ENCODE data around the gene CPT1A.

CPT1A gene

GRCh38 chr11:68766786-68767185 is 74.9 kb downstream of the CPT1A start:
- TF ChIP-seq, protein P1, sequence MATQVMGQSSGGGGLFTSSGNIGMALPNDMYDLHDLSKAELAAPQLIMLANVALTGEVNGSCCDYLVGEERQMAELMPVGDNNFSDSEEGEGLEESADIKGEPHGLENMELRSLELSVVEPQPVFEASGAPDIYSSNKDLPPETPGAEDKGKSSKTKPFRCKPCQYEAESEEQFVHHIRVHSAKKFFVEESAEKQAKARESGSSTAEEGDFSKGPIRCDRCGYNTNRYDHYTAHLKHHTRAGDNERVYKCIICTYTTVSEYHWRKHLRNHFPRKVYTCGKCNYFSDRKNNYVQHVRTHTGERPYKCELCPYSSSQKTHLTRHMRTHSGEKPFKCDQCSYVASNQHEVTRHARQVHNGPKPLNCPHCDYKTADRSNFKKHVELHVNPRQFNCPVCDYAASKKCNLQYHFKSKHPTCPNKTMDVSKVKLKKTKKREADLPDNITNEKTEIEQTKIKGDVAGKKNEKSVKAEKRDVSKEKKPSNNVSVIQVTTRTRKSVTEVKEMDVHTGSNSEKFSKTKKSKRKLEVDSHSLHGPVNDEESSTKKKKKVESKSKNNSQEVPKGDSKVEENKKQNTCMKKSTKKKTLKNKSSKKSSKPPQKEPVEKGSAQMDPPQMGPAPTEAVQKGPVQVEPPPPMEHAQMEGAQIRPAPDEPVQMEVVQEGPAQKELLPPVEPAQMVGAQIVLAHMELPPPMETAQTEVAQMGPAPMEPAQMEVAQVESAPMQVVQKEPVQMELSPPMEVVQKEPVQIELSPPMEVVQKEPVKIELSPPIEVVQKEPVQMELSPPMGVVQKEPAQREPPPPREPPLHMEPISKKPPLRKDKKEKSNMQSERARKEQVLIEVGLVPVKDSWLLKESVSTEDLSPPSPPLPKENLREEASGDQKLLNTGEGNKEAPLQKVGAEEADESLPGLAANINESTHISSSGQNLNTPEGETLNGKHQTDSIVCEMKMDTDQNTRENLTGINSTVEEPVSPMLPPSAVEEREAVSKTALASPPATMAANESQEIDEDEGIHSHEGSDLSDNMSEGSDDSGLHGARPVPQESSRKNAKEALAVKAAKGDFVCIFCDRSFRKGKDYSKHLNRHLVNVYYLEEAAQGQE (IDR thresholded peaks at IDR 0.05; ENCODE audit: low read depth) = no peak
- TF ChIP-seq TCF12 (IDR thresholded peaks at IDR 0.05; ENCODE audit: low read depth) = no peak
- TF ChIP-seq, protein P2, sequence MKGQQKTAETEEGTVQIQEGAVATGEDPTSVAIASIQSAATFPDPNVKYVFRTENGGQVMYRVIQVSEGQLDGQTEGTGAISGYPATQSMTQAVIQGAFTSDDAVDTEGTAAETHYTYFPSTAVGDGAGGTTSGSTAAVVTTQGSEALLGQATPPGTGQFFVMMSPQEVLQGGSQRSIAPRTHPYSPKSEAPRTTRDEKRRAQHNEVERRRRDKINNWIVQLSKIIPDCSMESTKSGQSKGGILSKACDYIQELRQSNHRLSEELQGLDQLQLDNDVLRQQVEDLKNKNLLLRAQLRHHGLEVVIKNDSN (IDR thresholded peaks at IDR 0.05) = no peak
- no peak for TF ChIP-seq TEAD4 (IDR thresholded peaks at IDR 0.05)
- TF ChIP-seq EP300 (IDR thresholded peaks at IDR 0.05; ENCODE audit: borderline replicate concordance) = no peak
- TF ChIP-seq NFIC (IDR thresholded peaks at IDR 0.05) = no peak
- no peak for TF ChIP-seq MAX (IDR thresholded peaks at IDR 0.05)
- no peak for TF ChIP-seq FOXM1 (IDR thresholded peaks at IDR 0.05; ENCODE audit: borderline replicate concordance, low read depth)
- no peak for TF ChIP-seq CEBPB (IDR thresholded peaks at IDR 0.05)
- no peak for TF ChIP-seq RAD21 (IDR thresholded peaks at IDR 0.05; ENCODE audit: low read depth)
- TF ChIP-seq EGR1 (IDR thresholded peaks at IDR 0.05) = no peak
- TF ChIP-seq YY1 (IDR thresholded peaks at IDR 0.05; ENCODE audit: low read depth) = no peak
- no peak for TF ChIP-seq CREB1 (IDR thresholded peaks at IDR 0.05; ENCODE audit: low read depth)
- no peak for TF ChIP-seq TAF1 (IDR thresholded peaks at IDR 0.05; ENCODE audit: low read depth)
- no peak for TF ChIP-seq ZBTB7A (IDR thresholded peaks at IDR 0.05; ENCODE audit: low read depth)

DNA sequence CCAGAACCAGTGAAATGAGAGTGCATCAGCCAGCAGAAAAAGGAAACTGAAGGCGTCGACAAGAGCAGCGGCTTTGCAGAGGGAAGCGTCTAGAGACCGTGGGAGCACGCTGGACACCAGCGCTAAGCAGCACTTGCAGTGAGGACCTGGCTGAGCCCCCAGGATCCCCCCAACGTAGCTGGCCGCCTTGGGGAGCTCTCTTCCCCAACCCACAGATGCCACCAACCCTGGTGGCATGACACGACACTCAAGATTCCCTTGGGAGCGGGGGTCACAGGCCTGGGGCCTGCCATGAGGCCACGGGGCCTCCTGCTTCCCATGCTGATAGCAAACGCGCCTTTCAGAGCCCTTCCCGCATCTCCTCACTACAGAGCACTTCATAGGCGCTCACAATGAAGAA is 77.0 kb downstream of the CPT1A start:
- TF ChIP-seq ZBTB7A (IDR thresholded peaks at IDR 0.05; ENCODE audit: low read depth) = no peak
- TF ChIP-seq TEAD4 (IDR thresholded peaks at IDR 0.05) = no peak
- no peak for TF ChIP-seq TAF1 (IDR thresholded peaks at IDR 0.05; ENCODE audit: low read depth)
- TF ChIP-seq, protein P1 (IDR thresholded peaks at IDR 0.05; ENCODE audit: low read depth) = no peak
- TF ChIP-seq YY1 (IDR thresholded peaks at IDR 0.05; ENCODE audit: low read depth) = no peak
- no peak for TF ChIP-seq CREB1 (IDR thresholded peaks at IDR 0.05; ENCODE audit: low read depth)
- TF ChIP-seq RAD21 (IDR thresholded peaks at IDR 0.05; ENCODE audit: low read depth) = no peak
- TF ChIP-seq CEBPB (IDR thresholded peaks at IDR 0.05) = no peak
- no peak for TF ChIP-seq EP300 (IDR thresholded peaks at IDR 0.05; ENCODE audit: borderline replicate concordance)
- TF ChIP-seq FOXM1 (IDR thresholded peaks at IDR 0.05; ENCODE audit: borderline replicate concordance, low read depth) = no peak
- no peak for TF ChIP-seq TCF12 (IDR thresholded peaks at IDR 0.05; ENCODE audit: low read depth)
- TF ChIP-seq, protein P2 (IDR thresholded peaks at IDR 0.05) = no peak
- no peak for TF ChIP-seq NFIC (IDR thresholded peaks at IDR 0.05)
- TF ChIP-seq MAX (IDR thresholded peaks at IDR 0.05) = no peak
- TF ChIP-seq EGR1 (IDR thresholded peaks at IDR 0.05) = no peak

- peak; percentile 35; the same call in 1 of the 2 replicates for TF ChIP-seq RAD21 (IDR thresholded peaks at IDR 0.05; ENCODE audit: low read depth)
- TF ChIP-seq, protein P1 (IDR thresholded peaks at IDR 0.05; ENCODE audit: low read depth) = no peak
These were observed 77.6 kb downstream of the CPT1A start for GRCh38 chr11:68763926-68764657.

- TF ChIP-seq CEBPB (IDR thresholded peaks at IDR 0.05) (no peak), CREB1 (IDR thresholded peaks at IDR 0.05; ENCODE audit: low read depth) (no peak), EGR1 (IDR thresholded peaks at IDR 0.05) (no peak), MAX (IDR thresholded peaks at IDR 0.05) (no peak), EP300 (IDR thresholded peaks at IDR 0.05; ENCODE audit: borderline replicate concordance) (no peak), TAF1 (IDR thresholded peaks at IDR 0.05; ENCODE audit: low read depth) (no peak), TEAD4 (IDR thresholded peaks at IDR 0.05) (peak; percentile 57)
- TF ChIP-seq, protein P2 (IDR thresholded peaks at IDR 0.05) = no peak
These were observed 78.5 kb downstream of the CPT1A start for GRCh38 chr11:68763181-68763721.
